HT-29 (cell line): ENCODE results near the gene TRAPPC14. TPM values are rescaled to one million over a fixed set of nuclear protein-coding genes. Genes with fewer than 3 reads are reported as not detected.

Experiments used
- DNase-seq: peaks from one replicate; pipeline ENCODE4 v3.0.0-alpha.2; 2015; ENCODE audit warnings: low spot score
- total RNA-seq: library from RNA; depleted of rRNA; stranded (reverse); fragments of >200 nt; shearing (Covaris generic); gene quantifications from 2 replicates; pipeline ENCODE4 v1.2.3, GENCODE V29; 2014

Gene TRAPPC14
- total RNA-seq, 1 experiment from 2014 or later, result 27.8 TPM

GRCh38 chr7:100173806-100174495 lies 15.4 kb upstream of the TRAPPC14 start:
- DNase-seq, result no peak

DNA sequence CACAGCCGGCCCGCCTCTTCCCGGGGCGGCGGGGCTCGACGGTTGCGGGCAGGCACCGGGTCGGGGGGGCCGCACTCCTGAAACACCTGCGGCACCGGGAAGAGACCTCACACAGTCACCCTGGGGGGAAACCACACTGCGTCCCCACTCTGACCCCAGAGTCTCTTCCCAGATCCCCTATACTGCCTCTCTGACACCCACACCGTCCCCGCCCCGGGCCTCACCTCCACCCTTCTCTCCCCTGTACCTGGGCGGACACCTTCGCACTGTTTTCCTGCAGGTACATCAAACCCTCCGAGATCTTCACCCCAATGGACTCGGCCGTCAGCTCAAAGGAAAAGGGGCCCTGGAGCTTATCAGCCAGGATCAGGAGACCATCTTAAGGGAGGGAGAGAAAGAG lies 13.3 kb upstream of the TRAPPC14 start:
- no peak for DNase-seq

GRCh38 chr7:100171087-100171681 lies 12.7 kb upstream of the TRAPPC14 start:
- no peak for DNase-seq

DNA sequence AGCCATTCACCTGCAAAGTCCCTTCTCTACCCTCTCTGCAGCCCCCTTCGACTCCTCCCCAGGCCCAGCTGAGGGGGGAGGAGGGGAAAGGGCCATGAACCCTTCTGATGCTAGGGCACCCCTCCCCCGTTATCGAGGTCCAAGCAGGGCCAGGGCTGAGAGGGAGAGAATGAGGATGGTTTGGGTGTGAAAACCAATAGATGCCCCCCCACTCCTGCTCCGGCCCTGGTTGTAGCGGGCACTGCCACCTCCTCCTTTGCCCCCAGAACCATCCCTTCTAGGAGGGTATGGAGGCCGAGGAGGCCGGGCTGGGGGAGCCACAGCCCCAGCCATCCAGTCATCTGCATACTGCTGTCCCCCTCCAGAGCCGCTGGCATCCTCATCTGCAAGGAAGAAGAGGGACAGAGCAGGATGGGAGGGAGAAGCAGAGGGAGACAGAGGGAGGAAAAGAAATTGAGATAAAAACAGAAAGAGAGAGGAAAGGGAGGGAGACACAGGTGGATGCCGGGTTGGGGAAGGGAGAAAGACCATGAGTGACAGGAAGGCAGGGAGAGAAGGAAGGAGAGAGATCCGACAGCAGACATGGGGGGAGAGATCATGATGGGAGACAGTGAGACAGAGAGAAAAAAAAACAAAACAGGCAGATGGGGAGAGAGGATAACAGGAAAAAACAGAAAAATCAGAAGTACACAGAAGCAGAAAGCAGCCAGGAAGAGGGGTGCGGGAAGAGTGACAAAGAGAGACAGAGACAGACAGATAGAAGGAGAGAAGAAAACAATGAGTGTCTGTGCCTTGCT lies 11.8 kb upstream of the TRAPPC14 start:
- DNase-seq, result no peak

- DNase-seq, result no peak
These were observed 10.8 kb upstream of the TRAPPC14 start for GRCh38 chr7:100169147-100169850.

- DNase-seq, result no peak
These were observed 9.4 kb upstream of the TRAPPC14 start for GRCh38 chr7:100167912-100168323.

DNA sequence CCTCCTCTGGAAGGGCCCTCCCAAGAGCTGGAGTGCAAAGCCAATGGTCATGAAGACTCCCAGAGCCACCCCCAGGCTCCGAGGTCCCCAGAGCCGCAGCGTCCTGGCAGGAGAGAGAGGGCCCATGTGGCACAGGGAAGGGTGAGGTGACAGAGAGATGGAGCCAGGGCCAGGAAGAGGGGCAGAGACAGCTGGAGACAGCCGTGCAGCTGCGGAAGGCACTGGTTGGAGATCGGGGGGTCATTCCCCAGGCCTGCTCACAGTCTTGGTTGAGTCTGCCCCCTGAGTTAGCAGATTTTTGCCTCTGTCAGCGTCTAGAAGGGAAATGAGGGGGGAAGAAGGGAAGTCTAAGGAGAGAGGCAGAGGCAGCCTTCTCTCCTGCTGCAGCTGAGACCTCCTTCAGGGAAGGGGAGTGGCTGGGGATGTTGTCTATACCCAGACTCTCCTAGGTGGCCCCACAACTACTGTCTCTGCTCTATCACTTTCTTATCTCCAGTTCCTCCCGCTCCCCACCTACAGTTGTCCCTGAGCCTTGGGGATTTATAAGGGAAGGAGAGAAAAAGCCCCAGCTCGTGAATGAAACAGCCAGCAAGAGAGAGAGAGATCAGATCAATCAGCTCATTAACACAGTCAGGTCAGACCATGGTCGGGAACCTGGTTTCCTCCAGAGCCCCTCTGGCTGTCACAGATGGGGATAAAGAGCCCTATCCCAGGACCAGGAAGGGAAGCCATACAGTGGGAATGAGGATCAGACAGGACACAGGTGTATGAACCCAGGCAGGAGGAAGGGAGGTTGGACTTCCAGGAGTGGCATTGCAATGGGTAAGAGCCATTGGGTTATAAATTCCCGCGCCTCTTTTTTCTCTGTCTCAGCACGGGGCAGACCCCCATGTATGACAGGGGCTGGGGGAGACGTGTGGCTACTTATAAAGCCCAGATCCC lies 8.7 kb upstream of the TRAPPC14 start:
- DNase-seq, result no peak

- DNase-seq, result no peak
These were observed 7.9 kb upstream of the TRAPPC14 start for GRCh38 chr7:100166317-100166940.

GRCh38 chr7:100163871-100164270 lies 5.3 kb upstream of the TRAPPC14 start:
- no peak for DNase-seq

DNA sequence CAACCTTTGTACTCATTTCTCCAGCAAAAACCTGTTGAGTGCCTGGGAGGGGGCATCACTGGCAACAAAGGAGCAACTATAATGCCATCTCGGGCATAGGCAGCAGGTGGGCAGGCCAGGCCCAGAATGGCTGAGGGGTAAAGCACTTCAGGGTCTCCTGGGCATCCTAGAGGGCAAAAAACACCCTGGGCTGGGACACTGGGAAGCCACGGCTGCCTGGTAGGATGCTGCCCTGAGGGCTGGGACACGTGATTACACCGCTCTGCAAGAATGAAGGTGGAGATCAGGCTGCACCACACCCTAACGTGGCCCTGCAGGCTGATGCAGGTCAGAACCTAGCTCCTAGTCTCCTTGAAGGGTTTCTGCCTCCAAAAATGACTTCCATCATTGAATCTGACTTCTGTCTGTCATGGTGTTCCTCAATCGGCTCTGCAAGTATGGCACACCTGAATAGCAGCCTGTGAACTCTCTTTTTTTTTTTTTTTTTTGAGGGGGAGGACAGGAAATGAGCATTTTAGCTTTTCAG lies 4.5 kb upstream of the TRAPPC14 start:
- peak; percentile 42 for DNase-seq

DNA sequence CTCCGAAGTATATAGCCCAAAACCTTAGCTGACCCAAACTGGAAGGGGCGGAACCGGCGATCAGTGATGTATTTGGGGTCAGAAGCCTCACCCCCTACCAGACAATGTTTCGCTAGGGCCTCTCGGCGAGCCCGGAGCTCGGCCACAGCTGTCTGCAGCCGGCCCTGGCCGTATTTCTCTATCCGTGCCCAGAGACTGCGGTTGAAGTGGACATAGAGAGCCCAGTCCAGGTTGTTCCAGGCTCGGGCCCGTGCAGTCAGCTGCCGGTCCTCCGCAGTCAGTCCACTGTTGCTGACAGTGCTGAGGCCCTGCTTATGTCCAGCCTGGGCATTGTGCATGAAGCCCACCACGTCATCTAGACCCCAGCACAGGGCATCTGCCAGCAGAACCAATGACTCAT lies 1.5 kb upstream of the TRAPPC14 start:
- no peak for DNase-seq

DNA sequence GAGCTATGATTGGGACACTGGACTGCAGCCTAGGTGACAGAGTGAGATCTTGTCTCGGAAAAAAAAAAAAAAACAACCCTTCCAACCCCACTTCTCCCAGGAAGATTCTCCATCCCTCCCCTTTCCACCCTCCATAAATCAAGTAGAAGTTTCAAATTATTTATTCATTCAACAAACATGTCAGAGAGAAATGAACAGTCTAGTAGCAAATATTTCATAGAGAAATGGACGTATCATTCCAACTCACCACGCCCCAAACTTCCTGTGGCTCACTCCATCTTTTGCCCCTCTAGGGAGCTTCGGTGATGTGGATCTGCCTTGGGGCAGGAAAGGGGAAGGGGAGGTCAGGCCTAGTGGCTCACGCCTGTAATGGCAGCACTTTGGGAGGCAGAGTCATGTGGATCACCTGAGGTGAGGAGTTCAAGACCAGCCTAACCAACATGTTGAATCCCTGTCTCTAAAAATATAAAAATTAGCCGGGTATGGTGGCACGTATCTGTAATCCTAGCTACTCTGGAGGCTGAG lies 638 bp upstream of the TRAPPC14 start:
- no peak for DNase-seq

GRCh38 chr7:100157334-100158228 lies 942 bp downstream of the TRAPPC14 start:
- DNase-seq, result peak; percentile 60

DNA sequence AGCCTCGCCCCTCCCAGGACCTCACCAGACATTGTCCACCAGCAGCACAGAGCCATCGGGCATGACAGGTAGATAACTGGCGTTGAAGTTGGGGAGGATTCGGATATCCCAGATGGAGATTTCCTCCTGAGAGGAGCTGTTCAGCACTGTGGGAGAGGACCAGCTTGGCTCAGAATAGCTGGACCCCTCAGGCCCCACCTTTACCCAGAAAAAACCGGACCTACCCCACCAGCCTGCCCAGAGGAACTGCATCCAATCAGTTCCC lies 1.5 kb downstream of the TRAPPC14 start:
- DNase-seq, result no peak

DNA sequence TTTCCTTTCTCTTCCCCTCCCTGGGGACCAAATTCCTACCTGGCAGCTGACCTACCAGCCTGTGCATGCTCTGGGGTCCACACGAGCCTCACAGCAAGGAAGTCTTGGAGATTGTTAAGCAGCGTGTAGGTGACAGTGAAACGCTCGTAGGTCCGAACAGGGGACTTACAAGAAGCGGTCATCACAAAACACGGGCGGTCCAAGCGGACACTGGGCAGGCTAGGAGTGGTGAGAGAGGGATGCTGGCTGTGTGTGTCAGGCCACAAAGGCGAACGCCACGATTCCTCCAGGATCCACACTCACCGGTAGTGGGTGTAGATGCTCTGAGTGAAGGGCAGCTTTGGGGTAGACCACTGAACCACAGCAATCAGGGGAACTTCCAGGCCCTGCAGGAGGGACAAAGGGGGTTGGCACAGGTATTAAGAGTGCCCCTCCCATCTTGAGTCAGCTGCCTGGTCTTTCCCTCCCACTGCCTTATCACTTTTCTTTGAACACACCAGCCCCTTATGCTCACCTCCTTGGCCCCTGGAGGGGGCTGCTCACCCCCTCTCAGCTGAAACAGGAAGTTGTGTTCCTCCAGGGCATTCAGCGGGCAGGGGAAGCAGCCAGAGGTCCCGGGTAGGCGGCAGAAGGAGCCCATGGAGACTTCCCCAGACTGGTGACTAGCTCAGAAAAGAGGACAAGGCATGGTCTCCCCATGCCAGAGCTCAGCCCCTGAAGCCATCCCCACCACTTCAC lies 2.0 kb downstream of the TRAPPC14 start:
- no peak for DNase-seq

DNA sequence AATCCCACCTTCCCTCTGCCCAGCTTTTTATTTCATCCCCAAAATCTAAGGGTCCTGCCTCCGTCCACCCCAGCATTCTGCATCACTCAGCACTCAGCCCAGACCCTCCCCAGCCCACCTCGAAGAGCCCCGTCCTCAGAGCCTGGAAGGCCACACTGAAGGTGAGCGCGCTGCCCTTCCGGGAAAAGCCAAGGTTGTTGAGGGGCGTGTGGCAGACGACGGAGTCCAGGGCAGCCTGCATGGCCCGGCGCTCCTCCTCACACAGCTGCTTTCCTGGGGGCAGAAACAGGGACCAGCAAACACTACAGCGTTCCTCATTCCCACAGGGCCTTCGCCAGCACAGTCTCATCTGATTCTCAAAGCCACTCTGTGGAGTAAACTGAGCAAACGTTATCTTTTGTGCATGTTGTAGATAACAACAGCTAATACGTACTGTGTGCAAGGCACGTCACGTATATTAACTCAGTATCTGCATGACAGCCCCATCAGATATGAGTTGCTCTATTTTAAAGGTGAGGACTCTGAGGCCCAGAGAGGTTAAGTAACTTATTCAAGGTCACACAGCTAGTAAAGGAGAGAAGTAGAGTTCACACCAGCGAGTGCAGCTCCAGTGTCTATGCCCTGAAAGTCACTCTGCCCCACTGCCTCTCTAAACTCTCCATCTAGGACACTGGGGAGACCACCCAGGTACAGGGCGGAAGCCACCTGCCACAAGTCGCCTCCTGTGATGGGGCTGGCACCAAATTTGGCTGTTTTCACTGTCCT lies 2.8 kb downstream of the TRAPPC14 start:
- no peak for DNase-seq

DNA sequence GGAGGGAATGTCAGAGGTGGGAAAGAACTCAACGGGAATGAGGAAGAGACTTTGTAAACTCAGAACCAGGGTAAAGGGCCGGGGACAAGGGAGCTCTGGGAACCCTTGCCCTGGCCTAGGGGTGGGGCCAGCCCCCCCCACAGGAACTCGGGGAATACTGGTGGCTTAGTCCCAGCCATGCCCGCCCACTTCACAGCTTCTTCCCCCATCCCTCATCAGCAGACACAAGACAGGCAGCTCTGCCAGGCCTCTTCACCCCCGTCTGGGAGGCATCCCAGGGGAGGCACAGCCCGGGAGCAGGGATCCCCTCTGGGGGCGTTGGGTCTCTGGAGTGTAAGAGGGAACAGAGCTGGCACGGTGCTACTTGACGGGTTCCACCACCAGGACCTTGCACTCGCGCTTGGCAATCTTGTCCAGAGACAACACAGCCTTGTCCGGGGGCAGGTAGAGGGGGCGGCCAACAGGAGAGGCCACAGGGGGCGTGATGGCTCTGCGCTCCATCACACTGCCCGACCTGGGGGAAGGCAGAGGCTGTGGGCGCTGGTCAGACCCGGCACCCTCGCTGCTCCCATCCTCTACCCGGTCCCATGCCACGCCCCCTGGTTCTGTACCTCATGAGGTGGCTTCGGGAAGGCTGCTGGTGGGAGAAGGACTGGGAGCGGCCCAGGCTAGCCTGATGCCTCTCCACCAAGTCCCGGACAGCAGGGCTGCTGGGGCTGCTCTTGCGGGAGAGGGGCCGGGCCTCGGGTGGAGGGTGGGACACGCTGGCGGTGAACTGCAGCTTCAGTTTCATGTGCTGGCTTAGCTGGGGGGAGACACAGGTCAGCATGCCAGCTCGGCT lies 3.7 kb downstream of the TRAPPC14 start:
- peak; percentile 81 for DNase-seq
